ENCODE data around the gene TXNRD2. TPM values are rescaled to one million over a fixed set of nuclear protein-coding genes. Genes with fewer than 3 reads are reported as not detected.

TXNRD2 gene
- total RNA-seq, 6 experiments from 2014 or later: 35.9 to 47.8 (median 44.3) TPM

DNA sequence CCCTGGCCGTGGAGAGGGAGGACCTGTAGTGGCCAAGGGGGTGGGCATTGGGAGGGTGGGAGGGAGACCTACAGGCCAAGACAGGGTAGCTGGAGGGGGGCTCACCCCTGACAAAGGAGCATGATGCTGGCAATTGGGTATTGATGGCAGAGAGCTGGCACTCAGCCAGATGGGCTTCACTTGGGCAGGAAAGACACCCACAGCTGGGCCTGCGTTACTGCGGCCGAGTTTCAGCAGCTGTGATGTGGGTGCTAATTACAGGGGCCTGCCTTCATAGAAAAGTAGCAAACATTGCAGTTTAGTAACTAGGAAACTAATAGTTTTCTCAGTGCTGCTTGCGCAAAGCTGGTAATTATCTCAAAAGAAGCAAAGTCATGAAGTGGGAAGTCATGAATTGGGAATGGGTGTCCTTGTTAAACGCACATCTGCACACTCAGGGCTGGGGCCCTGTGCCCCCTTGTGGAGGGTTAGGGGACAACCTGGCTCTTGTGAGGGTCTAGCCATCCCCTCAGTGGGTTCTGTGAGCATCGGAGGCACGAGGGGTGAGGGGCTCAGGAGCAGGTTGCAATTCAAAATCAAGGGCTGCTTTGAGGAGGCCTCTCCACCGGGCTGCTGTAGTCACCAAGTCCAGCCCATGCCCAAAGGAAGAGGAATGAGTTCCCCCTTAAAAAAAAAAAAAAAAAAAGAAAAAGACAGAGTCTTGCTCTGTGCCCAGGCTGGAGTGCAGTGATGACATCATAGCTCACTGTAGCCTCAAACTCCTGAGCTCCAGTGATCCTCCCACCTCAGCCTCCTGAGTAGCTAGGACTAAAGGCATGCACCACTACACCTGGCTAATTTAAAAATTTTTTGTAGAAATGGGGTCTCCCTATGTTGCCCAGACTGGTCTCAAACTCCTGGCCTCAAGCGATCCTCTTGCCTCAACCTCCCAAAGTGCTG, 24.4 kb upstream of the TXNRD2 start:
- no peaks in the 10 kb centered on the region for H3K9me3 ChIP-seq
- H3K4me3 ChIP-seq: no peak overlapping the region
- 67% methylated on average over 3 of the region's 10 CpGs for WGBS (ENCODE audit: insufficient coverage, low coverage, low lambda C conversion rate, missing lambda C conversion rate)
- H3K27me3 ChIP-seq: no peaks in the 10 kb centered on the region
- peaks cover under 1 to 56% (median 27%) of the 10 kb centered on the region in 4 donors for H3K4me1 ChIP-seq
- no peak for DNase-seq
- intact Hi-C loops (cut with DNase I): loop anchor here in 1 of 2 donors (10.0 kb wide), 1 partner anchor 129 kb away; no protein-coding TSS in a partner anchor
- no peak for ATAC-seq
- H3K27ac ChIP-seq: no peak overlapping the region
- TF ChIP-seq, protein P1, sequence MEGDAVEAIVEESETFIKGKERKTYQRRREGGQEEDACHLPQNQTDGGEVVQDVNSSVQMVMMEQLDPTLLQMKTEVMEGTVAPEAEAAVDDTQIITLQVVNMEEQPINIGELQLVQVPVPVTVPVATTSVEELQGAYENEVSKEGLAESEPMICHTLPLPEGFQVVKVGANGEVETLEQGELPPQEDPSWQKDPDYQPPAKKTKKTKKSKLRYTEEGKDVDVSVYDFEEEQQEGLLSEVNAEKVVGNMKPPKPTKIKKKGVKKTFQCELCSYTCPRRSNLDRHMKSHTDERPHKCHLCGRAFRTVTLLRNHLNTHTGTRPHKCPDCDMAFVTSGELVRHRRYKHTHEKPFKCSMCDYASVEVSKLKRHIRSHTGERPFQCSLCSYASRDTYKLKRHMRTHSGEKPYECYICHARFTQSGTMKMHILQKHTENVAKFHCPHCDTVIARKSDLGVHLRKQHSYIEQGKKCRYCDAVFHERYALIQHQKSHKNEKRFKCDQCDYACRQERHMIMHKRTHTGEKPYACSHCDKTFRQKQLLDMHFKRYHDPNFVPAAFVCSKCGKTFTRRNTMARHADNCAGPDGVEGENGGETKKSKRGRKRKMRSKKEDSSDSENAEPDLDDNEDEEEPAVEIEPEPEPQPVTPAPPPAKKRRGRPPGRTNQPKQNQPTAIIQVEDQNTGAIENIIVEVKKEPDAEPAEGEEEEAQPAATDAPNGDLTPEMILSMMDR (IDR thresholded peaks at IDR 0.05): peak in 2 of 4 donors; percentile 10 to 14
- TF ChIP-seq POLR2A (IDR thresholded peaks at IDR 0.05): no peak
- peaks cover 0 to 22% (median 4%) of the 10 kb centered on the region in 4 donors for H3K36me3 ChIP-seq

DNA sequence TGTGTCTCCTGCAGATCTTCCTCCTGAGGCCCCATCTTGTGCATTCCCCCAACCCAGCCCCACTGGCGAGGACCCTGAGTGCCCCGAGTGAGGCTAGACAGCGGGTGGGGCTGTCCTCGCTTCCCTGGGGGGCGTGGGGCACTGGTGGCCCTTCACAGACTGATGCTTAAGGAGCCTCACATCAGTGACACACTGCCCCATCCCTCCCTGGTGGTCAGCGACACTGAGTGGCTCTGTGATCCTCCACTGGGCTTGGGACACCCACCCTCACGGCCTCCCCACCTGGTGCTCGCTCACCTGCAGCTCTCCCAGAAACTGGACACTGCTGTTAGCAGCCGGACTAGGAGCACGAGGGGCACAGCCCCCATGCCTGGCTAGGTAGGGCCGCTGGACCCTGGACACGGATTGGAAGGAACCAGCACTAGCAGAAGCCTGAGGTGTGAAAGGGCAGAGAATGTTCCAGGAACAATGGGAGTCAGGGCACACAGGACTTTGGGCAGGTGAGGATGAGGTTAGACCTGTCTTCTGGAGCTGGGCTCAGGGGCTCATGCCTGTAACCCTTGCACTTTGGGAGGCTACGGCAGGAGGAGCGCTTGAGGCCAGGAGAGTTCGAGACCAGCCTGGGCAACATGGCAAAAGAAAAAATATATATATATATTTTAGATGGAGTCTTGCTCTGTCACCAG, 23.2 kb upstream of the TXNRD2 start:
- intact Hi-C loops (cut with DNase I): loop anchor here in 1 of 2 donors (10.0 kb wide), 1 partner anchor 130 kb away; no protein-coding TSS in a partner anchor
- H3K27me3 ChIP-seq: no peaks in the 10 kb centered on the region
- TF ChIP-seq, protein P1 (IDR thresholded peaks at IDR 0.05): no peak
- TF ChIP-seq POLR2A (IDR thresholded peaks at IDR 0.05): no peak
- H3K4me1 ChIP-seq: peaks cover 3 to 56% (median 28%) of the 10 kb centered on the region in 4 donors
- peaks cover 0 to 22% (median 4%) of the 10 kb centered on the region in 4 donors for H3K36me3 ChIP-seq
- no peaks in the 10 kb centered on the region for H3K9me3 ChIP-seq
- H3K27ac ChIP-seq: no peak overlapping the region
- ATAC-seq (no peak), DNase-seq (no peak)
- no peak overlapping the region for H3K4me3 ChIP-seq
- WGBS (ENCODE audit: insufficient coverage, low coverage, low lambda C conversion rate, missing lambda C conversion rate): 79% methylated on average over 11 of the region's 15 CpGs

DNA sequence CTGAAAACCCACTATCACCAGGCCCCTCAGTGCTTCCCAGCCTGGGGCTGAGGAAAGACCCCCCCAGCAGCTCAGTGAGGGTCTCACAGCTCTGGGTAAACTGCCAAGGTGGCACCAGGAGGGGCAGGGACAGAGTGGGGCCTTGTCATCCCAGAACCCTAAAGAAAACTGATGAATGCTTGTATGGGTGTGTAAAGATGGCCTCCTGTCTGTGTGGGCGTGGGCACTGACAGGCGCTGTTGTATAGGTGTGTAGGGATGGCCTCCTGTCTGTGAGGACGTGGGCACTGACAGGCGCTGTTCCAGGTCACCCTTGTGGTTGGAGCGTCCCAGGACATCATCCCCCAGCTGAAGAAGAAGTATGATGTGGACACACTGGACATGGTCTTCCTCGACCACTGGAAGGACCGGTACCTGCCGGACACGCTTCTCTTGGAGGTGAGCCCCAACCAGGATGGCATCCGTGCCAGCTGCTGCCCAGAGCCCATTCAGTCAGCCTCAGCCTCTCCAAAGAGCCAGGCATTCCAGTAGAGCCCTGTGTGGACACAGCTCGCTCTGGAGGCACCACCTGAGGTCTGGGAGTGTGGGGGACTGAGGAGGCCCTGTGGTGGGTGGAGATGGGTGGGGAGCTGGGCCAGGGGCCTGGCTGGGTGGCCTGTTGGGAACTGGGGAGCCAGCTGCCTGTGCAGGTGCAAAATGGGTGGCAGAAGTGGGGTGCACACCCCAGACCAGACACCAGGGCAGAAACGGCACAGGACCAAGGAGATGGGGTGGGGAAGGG, 22.4 kb upstream of the TXNRD2 start:
- Histone ChIP-seq H3K9me3 (no peaks in the 10 kb centered on the region), H3K36me3 (peaks cover 0 to 22% (median 4%) of the 10 kb centered on the region in 4 donors), H3K27me3 (no peaks in the 10 kb centered on the region), H3K4me3 (peak overlapping the region in 2 of 3 donors; percentile 55 to 56), H3K27ac (peak overlapping the region; percentile 77 to 97 (median 82)), H3K4me1 (peaks cover 3 to 55% (median 27%) of the 10 kb centered on the region in 4 donors)
- DNase-seq: peak in 1 of 3 donors; percentile 48
- 100% methylated on average over 1 of the region's 12 CpGs for WGBS (ENCODE audit: insufficient coverage, low coverage, low lambda C conversion rate, missing lambda C conversion rate)
- ATAC-seq: no peak
- TF ChIP-seq, protein P1 (IDR thresholded peaks at IDR 0.05): no peak
- TF ChIP-seq POLR2A (IDR thresholded peaks at IDR 0.05): no peak
- intact Hi-C loops (cut with DNase I): loop anchor here in 1 of 2 donors (10.0 kb wide), 1 partner anchor 131 kb away; no protein-coding TSS in a partner anchor

Measured in right lobe of liver (tissue), 6 donors.